Endodermal cell (in vitro differentiated cells): ENCODE results near the gene SLIT3. TPM values are rescaled to one million over a fixed set of nuclear protein-coding genes. Genes with fewer than 3 reads are reported as not detected.

Experiments used
- DNase-seq: peaks from one replicate; pipeline ENCODE4 v3.0.0-alpha.2; 2017
- H3K27ac ChIP-seq: 2 replicates; pipeline ENCODE4 v1.5.1; 2013; ENCODE audit warnings: mild to moderate bottlenecking, low read depth, low read length, moderate library complexity
- H3K27me3 ChIP-seq: 2 replicates; pipeline ENCODE4 v1.6.1; 2013; ENCODE audit warnings: mild to moderate bottlenecking, low read length, moderate library complexity; ENCODE audit not compliant: insufficient read depth, control insufficient read depth, poor library complexity, severe bottlenecking
- H3K36me3 ChIP-seq: 2 replicates; pipeline ENCODE4 v1.7.0; 2013; ENCODE audit warnings: mild to moderate bottlenecking, low read length, moderate library complexity; ENCODE audit not compliant: control insufficient read depth, insufficient read depth
- H3K4me1 ChIP-seq: one replicate; pipeline ENCODE4 v1.7.0; 2013; ENCODE audit warnings: low read length; ENCODE audit not compliant: control insufficient read depth, insufficient read depth
- H3K4me3 ChIP-seq: 2 replicates; pipeline ENCODE4 v1.5.1; 2013; ENCODE audit warnings: mild to moderate bottlenecking, low read length, moderate library complexity
- H3K9ac ChIP-seq: 2 replicates; pipeline ENCODE4 v1.6.1; 2013; ENCODE audit warnings: mild to moderate bottlenecking, low read length, moderate library complexity; ENCODE audit not compliant: poor library complexity, severe bottlenecking; ENCODE audit errors: extremely low read depth
- H3K9me3 ChIP-seq: 2 replicates; pipeline ENCODE4 v1.6.1; 2013; ENCODE audit warnings: mild to moderate bottlenecking, low read length, moderate library complexity; ENCODE audit not compliant: control insufficient read depth
- H3K27ac Mint-ChIP-seq: 2 replicates; pipeline ENCODE4 v1.8.0; 2020; ENCODE audit warnings: mixed read lengths
- H3K27me3 Mint-ChIP-seq: 2 replicates; pipeline ENCODE4 v1.8.0; 2021; ENCODE audit warnings: mild to moderate bottlenecking, mixed read lengths; ENCODE audit not compliant: insufficient read depth
- H3K36me3 Mint-ChIP-seq: 2 replicates; pipeline ENCODE4 v1.8.0; 2020; ENCODE audit warnings: low read depth, mixed read lengths
- H3K4me1 Mint-ChIP-seq: 2 replicates; pipeline ENCODE4 v1.8.0; 2020; ENCODE audit warnings: mixed read lengths
- H3K4me3 Mint-ChIP-seq: 2 replicates; pipeline ENCODE4 v1.8.0; 2020; ENCODE audit warnings: mild to moderate bottlenecking, moderate library complexity, mixed read lengths
- H3K9me3 Mint-ChIP-seq: 2 replicates; pipeline ENCODE4 v1.8.0; 2020; ENCODE audit warnings: mild to moderate bottlenecking, mixed read lengths
- CTCF ChIP-seq: fragments of 200-600 bp; sonication (generic); conservative IDR thresholded peaks from 2 replicates; pipeline ENCODE4 v1.5.0; 2021; ENCODE audit warnings: antibody characterized with exemption, mild to moderate bottlenecking
- WGBS, 2 experiments: methylation state at CpG; one replicate each; pipeline versions ENCODE4 v1.1.5 to v1.1.7; 2013; ENCODE audit warnings: missing lambda C conversion rate in 2 of 2, mixed read lengths in 1 of 2; ENCODE audit not compliant: insufficient coverage in 1 of 2, insufficient read length in 1 of 2; 5-methylcytosine and 5-hydroxymethylcytosine counted together
- total RNA-seq, 2 donors: library from RNA; stranded (reverse); fragmentation: NEBNext Ultra II Directional in 1 of 2; extraction: Animal tissue kit (Norgen Biotek cat#: 25700) in 1 of 2; gene quantifications; 2 replicates in 1 of 2; 3 replicates in 1 of 2; pipeline ENCODE4 v1.2.1, GENCODE V29; 2021

Gene SLIT3
- total RNA-seq, 2 donors from 2014 or later, result 2.5 to 3.4 TPM

GRCh38 chr5:168771678-168772077 lies 529.3 kb downstream of the SLIT3 start:
- Histone ChIP-seq H3K9me3 (no peaks in the 10 kb centered on the region), H3K36me3 (no peaks in the 10 kb centered on the region), H3K27ac (no peak overlapping the region), H3K27me3 (no peaks in the 10 kb centered on the region), H3K4me1 (no peaks in the 10 kb centered on the region), H3K4me3 (no peak overlapping the region), H3K9ac (no peak overlapping the region)
- H3K27me3 Mint-ChIP-seq, result peaks cover 7% of the 10 kb centered on the region
- H3K36me3 Mint-ChIP-seq, result no peaks in the 10 kb centered on the region
- H3K4me3 Mint-ChIP-seq, result no peak overlapping the region
- no peaks in the 10 kb centered on the region for H3K4me1 Mint-ChIP-seq
- H3K27ac Mint-ChIP-seq, result no peak overlapping the region
- no peak for TF ChIP-seq CTCF
- peaks cover 8% of the 10 kb centered on the region for H3K9me3 Mint-ChIP-seq
- WGBS, 2 experiments, result 84 to 90% methylated on average over 6 of the region's 6 CpGs
- no peak for DNase-seq

GRCh38 chr5:168770996-168771395 lies 529.9 kb downstream of the SLIT3 start:
- Histone ChIP-seq H3K9ac (no peak overlapping the region), H3K4me3 (no peak overlapping the region), H3K4me1 (no peaks in the 10 kb centered on the region), H3K9me3 (no peaks in the 10 kb centered on the region), H3K27ac (no peak overlapping the region), H3K36me3 (no peaks in the 10 kb centered on the region), H3K27me3 (no peaks in the 10 kb centered on the region)
- H3K4me3 Mint-ChIP-seq, result no peak overlapping the region
- no peak overlapping the region for H3K27ac Mint-ChIP-seq
- no peaks in the 10 kb centered on the region for H3K4me1 Mint-ChIP-seq
- 85 to 90% methylated on average over 4 to 5 of the region's 5 CpGs for WGBS, 2 experiments
- no peaks in the 10 kb centered on the region for H3K36me3 Mint-ChIP-seq
- DNase-seq, result no peak
- H3K27me3 Mint-ChIP-seq, result peaks cover 7% of the 10 kb centered on the region
- TF ChIP-seq CTCF, result no peak
- H3K9me3 Mint-ChIP-seq, result peaks cover 8% of the 10 kb centered on the region

GRCh38 chr5:168770036-168770498 lies 530.9 kb downstream of the SLIT3 start:
- Mint-ChIP-seq H3K27ac (no peak overlapping the region), H3K36me3 (no peaks in the 10 kb centered on the region), H3K4me3 (no peak overlapping the region), H3K9me3 (peaks cover 8% of the 10 kb centered on the region), H3K4me1 (no peaks in the 10 kb centered on the region), H3K27me3 (peaks cover 7% of the 10 kb centered on the region)
- H3K27ac ChIP-seq, result no peak overlapping the region
- H3K9ac ChIP-seq, result no peak overlapping the region
- H3K36me3 ChIP-seq, result no peaks in the 10 kb centered on the region
- 72 to 87% methylated on average over 6 to 8 of the region's 8 CpGs for WGBS, 2 experiments
- H3K4me3 ChIP-seq, result no peak overlapping the region
- no peaks in the 10 kb centered on the region for H3K9me3 ChIP-seq
- no peaks in the 10 kb centered on the region for H3K4me1 ChIP-seq
- H3K27me3 ChIP-seq, result no peaks in the 10 kb centered on the region
- DNase-seq, result no peak
- TF ChIP-seq CTCF, result no peak
